OCI-LY7 (cell line): ENCODE data around the gene RCE1. TPM values are rescaled to one million over a fixed set of nuclear protein-coding genes. Genes with fewer than 3 reads are reported as not detected.

Experiments
- BruUV-seq: library from RNA; stranded (reverse); fragments of 400-500 nt; replicated peaks from 2 replicates; lab custom pipeline; 2021; lab: Mats Ljungman, UMichigan
- CTCF ChIA-PET: fragments of 300-600 bp; sonication (Branson Sonifier 250); formaldehyde crosslinking; loops from one replicate; lab custom pipeline; 2022; ENCODE audit warnings: antibody characterized with exemption; ENCODE audit not compliant: unreplicated experiment; lab: Charles Lee
- POLR2A ChIA-PET: fragments of 300-600 bp; sonication (Branson Sonifier 250); formaldehyde crosslinking; loops from one replicate; lab custom pipeline; 2022; ENCODE audit warnings: antibody characterized with exemption; lab: Charles Lee
- DNase-seq: peaks from one replicate; pipeline ENCODE4 v3.0.0-alpha.2; 2015; ENCODE audit warnings: low spot score
- H2AFZ ChIP-seq: fragments of 200-600 bp; sonication (generic), shearing (Covaris generic); 2 replicates; pipeline ENCODE4 v1.6.1; 2014; ENCODE audit warnings: mild to moderate bottlenecking, antibody characterized with exemption, low read length, moderate library complexity
- H3K27ac ChIP-seq: fragments of 200-600 bp; sonication (generic); 2 replicates; pipeline ENCODE4 v1.5.1; 2014; ENCODE audit warnings: mixed run types, low read depth, mild to moderate bottlenecking, moderate library complexity, low read length, inconsistent platforms; ENCODE audit not compliant: poor library complexity, severe bottlenecking
- H3K36me3 ChIP-seq: fragments of 200-600 bp; sonication (generic); 2 replicates; pipeline ENCODE4 v1.6.1; 2014; ENCODE audit warnings: mild to moderate bottlenecking, antibody characterized with exemption, low read length, moderate library complexity, mixed read lengths; ENCODE audit not compliant: insufficient read depth
- H3K4me1 ChIP-seq: fragments of 200-600 bp; sonication (generic); 2 replicates; pipeline ENCODE4 v1.5.1; 2014; ENCODE audit warnings: mild to moderate bottlenecking, low read length; ENCODE audit not compliant: insufficient read depth, poor library complexity, severe bottlenecking
- H3K4me2 ChIP-seq: fragments of 200-600 bp; sonication (generic); 2 replicates; pipeline ENCODE4 v1.6.1; 2014; ENCODE audit warnings: mild to moderate bottlenecking, low read length
- H3K4me3 ChIP-seq: fragments of 200-600 bp; sonication (generic); 2 replicates; pipeline ENCODE4 v1.5.1; 2014; ENCODE audit warnings: mild to moderate bottlenecking, low read depth, low read length; ENCODE audit not compliant: poor library complexity, severe bottlenecking
- H3K79me2 ChIP-seq: fragments of 200-600 bp; sonication (generic); 2 replicates; pipeline ENCODE4 v1.6.1; 2016; ENCODE audit warnings: low read depth, mild to moderate bottlenecking, low read length, moderate library complexity, mixed read lengths; ENCODE audit not compliant: insufficient read depth
- H3K9me2 ChIP-seq: fragments of 200-600 bp; sonication (generic); 2 replicates; pipeline ENCODE4 v1.6.1; 2016; ENCODE audit warnings: mild to moderate bottlenecking, low read length, mixed read lengths; ENCODE audit not compliant: insufficient read depth
- H3K9me3 ChIP-seq: fragments of 200-600 bp; sonication (generic); 2 replicates; pipeline ENCODE4 v1.6.1; 2014; ENCODE audit warnings: mild to moderate bottlenecking, mixed run types, low read length, mixed read lengths
- H4K20me1 ChIP-seq: fragments of 200-600 bp; sonication (generic); 2 replicates; pipeline ENCODE4 v1.6.1; 2014; ENCODE audit warnings: mild to moderate bottlenecking, antibody characterized with exemption, low read length, moderate library complexity, mixed read lengths; ENCODE audit not compliant: insufficient read depth
- CTCF ChIP-seq: fragments of 200-600 bp; sonication (generic); conservative IDR thresholded peaks from 2 replicates; pipeline ENCODE4 v1.5.1; 2014; ENCODE audit warnings: mild to moderate bottlenecking, antibody characterized with exemption, low read length, moderate library complexity, mixed read lengths
- EZH2phosphoT487 ChIP-seq: fragments of 200-600 bp; sonication (generic); IDR thresholded peaks from 2 replicates; pipeline ENCODE4 v1.6.1; 2018; ENCODE audit warnings: low read depth, borderline replicate concordance, mild to moderate bottlenecking, mixed run types, antibody characterized with exemption, low read length, moderate library complexity, mixed read lengths
- intact Hi-C: fragments of 100-400 bp; cut with micrococcal nuclease; formaldehyde crosslinking; loops from one replicate; pipeline ENCODE4 v1.10.0; 2022; ENCODE audit not compliant: unreplicated experiment
- total RNA-seq, 2 experiments: library from RNA; depleted of rRNA in 1 of 2; stranded (reverse); fragments of >200 nt in 1 of 2; shearing (Covaris generic) in 1 of 2; gene quantifications; 2 replicates each; pipeline ENCODE4 v1.2.3, GENCODE V29; 2014 to 2022

RCE1 gene
- total RNA-seq, 2 experiments from 2014 or later = 34.9 to 62.9 TPM

- Histone ChIP-seq H3K27ac (peak overlapping the region; percentile 31), H3K9me3 (no peaks in the 10 kb centered on the region), H4K20me1 (no peaks in the 10 kb centered on the region), H3K4me2 (peak overlapping the region; percentile 71), H2AFZ (no peak overlapping the region), H3K9me2 (no peaks in the 10 kb centered on the region), H3K36me3 (peaks cover 6% of the 10 kb centered on the region; the same call in 1 of the 2 replicates), H3K4me3 (peak overlapping the region; percentile 89), H3K79me2 (peaks cover 7% of the 10 kb centered on the region; the same call in 1 of the 2 replicates), H3K4me1 (peaks cover 37% of the 10 kb centered on the region)
- TSS peak; percentile 57 for BruUV-seq
- ChIA-PET POLR2A (no interaction called here), CTCF (no interaction called here)
- no peak for TF ChIP-seq CTCF
- TF ChIP-seq EZH2phosphoT487 = no peak
- intact Hi-C loops = loop anchor here (2.0 kb wide), 1 partner anchor 25 kb away; no protein-coding TSS in a partner anchor
- DNase-seq = no peak
These were observed 14.1 kb downstream of the RCE1 start for GRCh38 chr11:66857234-66857926.

GRCh38 chr11:66857927-66858185, 14.6 kb downstream of the RCE1 start:
- peaks cover 7% of the 10 kb centered on the region; the same call in 1 of the 2 replicates for H3K79me2 ChIP-seq
- TF ChIP-seq CTCF (no peak), EZH2phosphoT487 (no peak)
- no peak overlapping the region for H3K27ac ChIP-seq
- H3K4me3 ChIP-seq = peak overlapping the region; percentile 89
- H3K4me2 ChIP-seq = peak overlapping the region; percentile 71
- H3K4me1 ChIP-seq = peaks cover 36% of the 10 kb centered on the region
- POLR2A ChIA-PET = no interaction called here
- CTCF ChIA-PET = no interaction called here
- no peaks in the 10 kb centered on the region for H3K9me2 ChIP-seq
- BruUV-seq = no TSS peak
- H3K9me3 ChIP-seq = no peaks in the 10 kb centered on the region
- no peak overlapping the region for H2AFZ ChIP-seq
- intact Hi-C loops = loop anchor here (2.0 kb wide), 1 partner anchor 25 kb away; no protein-coding TSS in a partner anchor
- peaks cover 6% of the 10 kb centered on the region; the same call in 1 of the 2 replicates for H3K36me3 ChIP-seq
- no peaks in the 10 kb centered on the region for H4K20me1 ChIP-seq
- DNase-seq = no peak
